ENCODE results near the gene CACNA2D3.

GRCh38 chr3:54137311-54137710, 15.0 kb downstream of the CACNA2D3 start:
- TF ChIP-seq, protein P1, sequence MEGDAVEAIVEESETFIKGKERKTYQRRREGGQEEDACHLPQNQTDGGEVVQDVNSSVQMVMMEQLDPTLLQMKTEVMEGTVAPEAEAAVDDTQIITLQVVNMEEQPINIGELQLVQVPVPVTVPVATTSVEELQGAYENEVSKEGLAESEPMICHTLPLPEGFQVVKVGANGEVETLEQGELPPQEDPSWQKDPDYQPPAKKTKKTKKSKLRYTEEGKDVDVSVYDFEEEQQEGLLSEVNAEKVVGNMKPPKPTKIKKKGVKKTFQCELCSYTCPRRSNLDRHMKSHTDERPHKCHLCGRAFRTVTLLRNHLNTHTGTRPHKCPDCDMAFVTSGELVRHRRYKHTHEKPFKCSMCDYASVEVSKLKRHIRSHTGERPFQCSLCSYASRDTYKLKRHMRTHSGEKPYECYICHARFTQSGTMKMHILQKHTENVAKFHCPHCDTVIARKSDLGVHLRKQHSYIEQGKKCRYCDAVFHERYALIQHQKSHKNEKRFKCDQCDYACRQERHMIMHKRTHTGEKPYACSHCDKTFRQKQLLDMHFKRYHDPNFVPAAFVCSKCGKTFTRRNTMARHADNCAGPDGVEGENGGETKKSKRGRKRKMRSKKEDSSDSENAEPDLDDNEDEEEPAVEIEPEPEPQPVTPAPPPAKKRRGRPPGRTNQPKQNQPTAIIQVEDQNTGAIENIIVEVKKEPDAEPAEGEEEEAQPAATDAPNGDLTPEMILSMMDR (IDR thresholded peaks at IDR 0.05; ENCODE audit: insufficient read depth, low read depth, low read length) = no peak
- no peak for TF ChIP-seq EZH2 (IDR thresholded peaks at IDR 0.05; ENCODE audit: insufficient read depth, low read length)
